Activated CD4-positive, alpha-beta memory T cell treated with anti-CD3 and anti-CD28 coated beads for 36 hours (primary cell): ENCODE results near the gene FEM1B. TPM values are rescaled to one million over a fixed set of nuclear protein-coding genes. Genes with fewer than 3 reads are reported as not detected.

Source experiments
- CTCF ChIA-PET: fragments of 350-600 bp; sonication (Branson Sonifier 250); formaldehyde crosslinking; loops from one replicate; lab custom pipeline; 2021; ENCODE audit warnings: antibody characterized with exemption, inconsistent platforms; lab: Charles Lee
- POLR2A ChIA-PET: fragments of 350-600 bp; sonication (Branson Sonifier 250); formaldehyde crosslinking; loops from one replicate; lab custom pipeline; 2021; ENCODE audit warnings: antibody characterized with exemption; lab: Charles Lee
- DNase-seq: peaks from one replicate; pipeline ENCODE4 v3.0.0-alpha.2; 2020
- H3K27ac Mint-ChIP-seq: one replicate; pipeline ENCODE4 v1.8.0; 2021; ENCODE audit warnings: mixed read lengths
- H3K27me3 Mint-ChIP-seq: one replicate; pipeline ENCODE4 v1.8.0; 2021; ENCODE audit warnings: mixed read lengths
- H3K36me3 Mint-ChIP-seq: one replicate; pipeline ENCODE4 v1.8.0; 2021; ENCODE audit warnings: mixed read lengths
- H3K4me1 Mint-ChIP-seq: one replicate; pipeline ENCODE4 v1.8.0; 2021; ENCODE audit warnings: low read depth, mixed read lengths
- H3K4me3 Mint-ChIP-seq: one replicate; pipeline ENCODE4 v1.8.0; 2021; ENCODE audit warnings: mild to moderate bottlenecking, mixed read lengths
- H3K9me3 Mint-ChIP-seq: one replicate; pipeline ENCODE4 v1.8.0; 2021; ENCODE audit warnings: mixed read lengths
- intact Hi-C: fragments of 100-400 bp; cut with micrococcal nuclease; formaldehyde crosslinking; loops from one replicate; pipeline ENCODE4 v1.15.1; 2023
- total RNA-seq, 2 experiments: library from RNA; stranded (reverse); gene quantifications; one replicate each; pipeline ENCODE4 v1.2.3, GENCODE V29; 2021

FEM1B gene
- total RNA-seq, 2 experiments from 2014 or later: 32.6 to 34.2 TPM

- ChIA-PET CTCF (interaction anchor here (1.6 kb wide), 1 partner anchor 67 kb away, joined by 3 read pairs; no protein-coding TSS in a partner anchor), POLR2A (no interaction called here)
- Mint-ChIP-seq H3K27me3 (peaks cover 4% of the 10 kb centered on the region), H3K27ac (no peak overlapping the region), H3K4me1 (no peaks in the 10 kb centered on the region), H3K36me3 (no peaks in the 10 kb centered on the region), H3K9me3 (no peaks in the 10 kb centered on the region), H3K4me3 (no peak overlapping the region)
- DNase-seq: no peak
- intact Hi-C loops: no loop called here
Observed at GRCh38 chr15:68319997-68320396, 42.5 kb downstream of the FEM1B start.

DNA sequence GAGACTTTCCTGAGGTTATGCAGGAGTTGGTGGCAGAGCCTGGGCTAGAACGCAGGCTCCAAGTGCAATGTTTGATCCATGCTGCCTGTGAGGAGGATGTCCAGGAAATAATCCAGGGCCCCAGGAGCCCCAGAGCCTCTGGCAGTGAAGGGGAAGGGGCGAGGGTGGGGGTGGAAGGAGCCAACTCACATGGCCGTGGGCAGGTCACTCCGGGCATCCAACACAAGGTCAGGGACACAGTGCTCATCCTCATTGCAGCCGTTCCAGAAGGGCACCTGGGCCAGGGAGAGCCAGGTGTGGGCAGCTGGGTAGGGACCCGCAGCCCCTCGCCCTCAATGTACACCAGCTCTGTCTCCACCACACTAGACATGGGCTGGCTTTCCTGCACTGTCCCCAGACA, 43.7 kb downstream of the FEM1B start:
- no peak for DNase-seq
- no peaks in the 10 kb centered on the region for H3K4me1 Mint-ChIP-seq
- no peaks in the 10 kb centered on the region for H3K36me3 Mint-ChIP-seq
- ChIA-PET POLR2A (interaction anchor here (0.7 kb wide), 1 partner anchor 72 kb away, joined by 3 read pairs; no protein-coding TSS in a partner anchor), CTCF (interaction anchor here (1.4 kb wide), 1 partner anchor 15 kb away, joined by 4 read pairs; no protein-coding TSS in a partner anchor)
- H3K4me3 Mint-ChIP-seq: no peak overlapping the region
- no peak overlapping the region for H3K27ac Mint-ChIP-seq
- no peaks in the 10 kb centered on the region for H3K9me3 Mint-ChIP-seq
- peaks cover 4% of the 10 kb centered on the region for H3K27me3 Mint-ChIP-seq
- intact Hi-C loops: no loop called here

DNA sequence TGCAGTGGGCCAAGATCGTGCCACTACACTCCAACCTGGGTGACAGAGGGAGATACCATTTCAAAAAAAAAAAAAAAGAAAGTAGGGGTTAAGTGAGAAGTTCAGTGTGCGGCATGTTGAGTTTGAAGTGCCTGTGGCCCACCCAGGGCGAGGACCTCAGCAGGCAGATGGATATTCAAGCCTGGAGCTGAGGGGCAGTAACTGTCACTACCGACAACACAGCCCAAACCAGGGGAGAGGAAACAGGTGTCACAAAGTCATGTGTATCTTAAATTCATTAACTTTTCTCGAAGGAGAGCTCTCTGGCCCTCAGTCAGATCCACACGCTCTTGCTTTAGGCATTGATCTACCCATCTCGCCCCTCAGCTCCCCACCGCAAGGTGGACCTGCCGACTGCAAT, 45.3 kb downstream of the FEM1B start:
- CTCF ChIA-PET: no interaction called here
- H3K9me3 Mint-ChIP-seq: no peaks in the 10 kb centered on the region
- H3K4me3 Mint-ChIP-seq: no peak overlapping the region
- peaks cover 2% of the 10 kb centered on the region for H3K4me1 Mint-ChIP-seq
- peaks cover 4% of the 10 kb centered on the region for H3K27me3 Mint-ChIP-seq
- H3K27ac Mint-ChIP-seq: no peak overlapping the region
- intact Hi-C loops: no loop called here
- DNase-seq: no peak
- H3K36me3 Mint-ChIP-seq: no peaks in the 10 kb centered on the region
- POLR2A ChIA-PET: no interaction called here

DNA sequence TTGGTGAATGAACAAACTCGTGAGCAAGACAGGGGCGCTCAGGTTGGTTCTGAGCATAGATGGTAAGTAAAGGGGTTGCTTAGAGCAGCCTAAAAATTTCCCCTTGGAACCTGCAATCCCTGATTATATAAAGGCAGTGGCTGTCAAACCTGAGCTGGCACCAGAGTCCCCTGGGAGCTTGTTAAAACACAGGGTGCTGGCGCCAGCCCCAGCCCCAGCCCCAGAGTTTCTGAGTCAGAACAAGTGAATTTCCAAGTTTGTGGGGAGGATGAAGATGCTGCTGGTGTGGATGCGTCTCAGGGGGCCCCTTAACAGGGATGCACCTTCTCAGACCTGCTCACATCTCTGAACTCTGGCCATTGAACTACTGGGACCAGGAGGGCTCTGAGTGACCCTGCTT, 48.2 kb downstream of the FEM1B start:
- ChIA-PET CTCF (no interaction called here), POLR2A (no interaction called here)
- intact Hi-C loops: no loop called here
- no peak for DNase-seq
- Mint-ChIP-seq H3K4me1 (peaks cover 6% of the 10 kb centered on the region), H3K9me3 (no peaks in the 10 kb centered on the region), H3K4me3 (no peak overlapping the region), H3K27me3 (peaks cover 6% of the 10 kb centered on the region), H3K27ac (no peak overlapping the region), H3K36me3 (no peaks in the 10 kb centered on the region)

GRCh38 chr15:68326711-68327354, 49.3 kb downstream of the FEM1B start:
- no peak for DNase-seq
- Mint-ChIP-seq H3K27me3 (peaks cover 6% of the 10 kb centered on the region), H3K9me3 (no peaks in the 10 kb centered on the region), H3K27ac (no peak overlapping the region), H3K4me3 (no peak overlapping the region), H3K36me3 (no peaks in the 10 kb centered on the region), H3K4me1 (peaks cover 6% of the 10 kb centered on the region)
- CTCF ChIA-PET: no interaction called here
- intact Hi-C loops: no loop called here
- POLR2A ChIA-PET: no interaction called here

DNA sequence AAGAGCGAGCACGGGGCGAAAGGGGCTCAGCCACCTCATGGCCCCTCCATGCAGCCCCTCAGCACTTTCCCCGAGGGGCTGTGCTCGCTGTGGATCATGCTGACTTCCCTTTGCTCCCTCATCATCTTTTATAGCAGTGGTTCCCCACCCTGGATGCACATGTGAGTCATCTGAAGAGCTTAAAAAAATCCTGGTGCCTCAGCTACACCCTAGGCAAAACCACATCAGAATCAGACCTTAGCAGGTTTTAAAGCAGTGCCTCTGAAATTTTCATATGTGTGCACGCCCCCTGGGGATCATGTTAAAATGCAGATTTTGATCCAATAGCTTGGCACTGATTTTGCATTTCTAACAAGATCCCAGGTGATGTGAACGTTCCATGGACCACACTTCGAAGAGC, 50.9 kb downstream of the FEM1B start:
- H3K27ac Mint-ChIP-seq: no peak overlapping the region
- peaks cover 6% of the 10 kb centered on the region for H3K4me1 Mint-ChIP-seq
- no peak overlapping the region for H3K4me3 Mint-ChIP-seq
- ChIA-PET CTCF (interaction anchor here (0.5 to 0.8 kb wide), 2 partner anchors 22 to 137 kb away, joined by 3 to 4 read pairs; no protein-coding TSS in a partner anchor), POLR2A (no interaction called here)
- H3K9me3 Mint-ChIP-seq: no peaks in the 10 kb centered on the region
- H3K36me3 Mint-ChIP-seq: no peaks in the 10 kb centered on the region
- intact Hi-C loops: no loop called here
- H3K27me3 Mint-ChIP-seq: peaks cover 6% of the 10 kb centered on the region
- DNase-seq: no peak

DNA sequence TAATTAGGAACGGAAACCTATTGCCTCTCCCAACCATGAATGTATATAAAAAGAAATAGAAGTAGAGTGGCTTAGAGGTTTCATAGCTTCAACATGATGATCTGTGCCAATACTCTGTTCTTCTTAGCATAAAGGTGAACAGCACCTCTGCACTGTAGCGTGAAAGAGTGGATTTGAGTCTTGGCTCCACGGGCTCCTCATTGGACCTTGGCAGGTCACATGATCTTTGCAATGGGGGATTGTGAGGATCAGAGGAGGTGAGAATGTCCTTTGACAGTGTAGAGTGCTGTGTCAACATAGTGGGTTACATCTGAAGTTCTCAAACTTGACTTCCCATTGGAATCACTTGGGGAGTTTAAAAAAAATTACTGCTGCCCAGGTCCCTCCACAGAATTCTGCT, 51.4 kb downstream of the FEM1B start:
- Mint-ChIP-seq H3K36me3 (no peaks in the 10 kb centered on the region), H3K27ac (no peak overlapping the region), H3K9me3 (no peaks in the 10 kb centered on the region), H3K27me3 (peaks cover 6% of the 10 kb centered on the region), H3K4me1 (peaks cover 6% of the 10 kb centered on the region), H3K4me3 (no peak overlapping the region)
- ChIA-PET POLR2A (no interaction called here), CTCF (interaction anchor here (0.8 kb wide), 1 partner anchor 23 kb away, joined by 4 read pairs; no protein-coding TSS in a partner anchor)
- intact Hi-C loops: no loop called here
- no peak for DNase-seq

GRCh38 chr15:68330416-68330815, 52.9 kb downstream of the FEM1B start:
- no peaks in the 10 kb centered on the region for H3K36me3 Mint-ChIP-seq
- ChIA-PET POLR2A (interaction anchor here (0.6 kb wide), 1 partner anchor 43 kb away, joined by 3 read pairs; no protein-coding TSS in a partner anchor), CTCF (interaction anchor here (1.0 kb wide), 1 partner anchor 24 kb away, joined by 3 read pairs; no protein-coding TSS in a partner anchor)
- no peak for DNase-seq
- H3K4me3 Mint-ChIP-seq: no peak overlapping the region
- no peaks in the 10 kb centered on the region for H3K9me3 Mint-ChIP-seq
- intact Hi-C loops: no loop called here
- H3K27me3 Mint-ChIP-seq: peaks cover 6% of the 10 kb centered on the region
- peaks cover 6% of the 10 kb centered on the region for H3K4me1 Mint-ChIP-seq
- H3K27ac Mint-ChIP-seq: no peak overlapping the region

DNA sequence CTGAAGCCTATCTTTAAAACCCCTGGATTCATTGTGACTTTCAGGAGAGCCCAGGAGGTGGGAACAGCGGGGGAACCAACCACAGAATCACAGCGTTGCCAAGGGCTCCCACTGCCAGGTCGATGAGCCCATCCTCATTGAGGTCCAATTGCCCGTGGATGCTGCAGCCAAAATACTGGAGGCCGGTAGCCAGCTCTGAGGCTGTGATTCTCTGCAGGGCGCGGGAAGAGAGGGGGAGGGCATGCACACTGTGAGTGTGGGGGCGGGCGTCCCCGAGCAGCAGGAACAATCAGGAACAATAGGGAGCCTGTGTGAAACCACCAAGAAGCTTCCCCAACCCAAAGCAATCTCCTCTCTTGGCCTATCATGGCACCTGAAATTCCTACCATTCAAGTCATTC, 53.4 kb downstream of the FEM1B start:
- peaks cover 6% of the 10 kb centered on the region for H3K4me1 Mint-ChIP-seq
- peaks cover 6% of the 10 kb centered on the region for H3K27me3 Mint-ChIP-seq
- no peak overlapping the region for H3K4me3 Mint-ChIP-seq
- H3K9me3 Mint-ChIP-seq: no peaks in the 10 kb centered on the region
- no peak overlapping the region for H3K27ac Mint-ChIP-seq
- ChIA-PET CTCF (interaction anchor here (1.0 kb wide), 1 partner anchor 24 kb away, joined by 3 read pairs; no protein-coding TSS in a partner anchor), POLR2A (interaction anchor here (0.6 kb wide), 1 partner anchor 43 kb away, joined by 3 read pairs; no protein-coding TSS in a partner anchor)
- intact Hi-C loops: no loop called here
- DNase-seq: no peak
- no peaks in the 10 kb centered on the region for H3K36me3 Mint-ChIP-seq

DNA sequence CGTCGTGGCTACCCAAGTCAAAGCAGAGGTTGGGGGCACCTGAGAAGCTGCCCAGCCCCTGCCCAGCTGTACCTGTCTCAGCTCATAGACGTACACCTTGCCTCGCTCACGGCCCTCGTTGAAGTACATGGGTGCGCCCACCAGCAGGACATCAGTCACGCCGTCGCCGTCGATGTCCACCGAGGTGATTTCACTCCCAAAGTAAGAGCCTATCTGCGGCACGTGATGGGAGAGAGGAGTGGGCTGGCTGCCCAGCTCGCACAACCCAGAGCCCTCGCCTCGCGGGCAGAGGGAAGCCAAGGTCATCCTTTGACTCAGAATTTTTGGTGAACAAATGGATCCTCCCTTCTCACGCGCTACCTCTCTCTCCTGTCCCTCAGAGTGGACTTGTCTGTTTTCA, 54.7 kb downstream of the FEM1B start:
- no peak for DNase-seq
- Mint-ChIP-seq H3K4me1 (peaks cover 6% of the 10 kb centered on the region), H3K36me3 (no peaks in the 10 kb centered on the region), H3K9me3 (no peaks in the 10 kb centered on the region), H3K27ac (no peak overlapping the region), H3K4me3 (no peak overlapping the region), H3K27me3 (peaks cover 6% of the 10 kb centered on the region)
- ChIA-PET POLR2A (no interaction called here), CTCF (no interaction called here)
- intact Hi-C loops: no loop called here

GRCh38 chr15:68333775-68334470, 56.4 kb downstream of the FEM1B start:
- intact Hi-C loops: no loop called here

GRCh38 chr15:68334661-68335124, 57.1 kb downstream of the FEM1B start:
- no peak for DNase-seq
- ChIA-PET CTCF (no interaction called here), POLR2A (interaction anchor here (0.6 kb wide), 1 partner anchor 161 kb away, joined by 4 read pairs; no protein-coding TSS in a partner anchor)
- intact Hi-C loops: no loop called here
- no peaks in the 10 kb centered on the region for H3K9me3 Mint-ChIP-seq
- H3K27ac Mint-ChIP-seq: no peak overlapping the region
- H3K27me3 Mint-ChIP-seq: no peaks in the 10 kb centered on the region
- H3K36me3 Mint-ChIP-seq: no peaks in the 10 kb centered on the region
- H3K4me1 Mint-ChIP-seq: no peaks in the 10 kb centered on the region
- no peak overlapping the region for H3K4me3 Mint-ChIP-seq

More at GRCh38 chr15:68333775-68334470, 56.4 kb downstream of the FEM1B start:
- Mint-ChIP-seq H3K27ac (no peak overlapping the region), H3K36me3 (no peaks in the 10 kb centered on the region), H3K9me3 (no peaks in the 10 kb centered on the region), H3K4me1 (no peaks in the 10 kb centered on the region), H3K4me3 (no peak overlapping the region), H3K27me3 (no peaks in the 10 kb centered on the region)
- no peak for DNase-seq
- ChIA-PET CTCF (no interaction called here), POLR2A (interaction anchor here (0.6 kb wide), 1 partner anchor 161 kb away, joined by 4 read pairs; no protein-coding TSS in a partner anchor)
